Naive thymus-derived CD4-positive, alpha-beta T cell (primary cell): ENCODE results near the gene REEP6. TPM values are rescaled to one million over a fixed set of nuclear protein-coding genes. Genes with fewer than 3 reads are reported as not detected.
A peak's percentile ranks its signal among the peaks of the same experiment; 100 is the strongest.

Experiments
- ATAC-seq: fragments of 150-1000 bp; cut with Tn5 transposase; 2 replicates; pipeline ENCODE4 v1.10.0; 2021; ENCODE audit warnings: mild to moderate bottlenecking, moderate library complexity
- CTCF ChIA-PET: fragments of 350-600 bp; sonication (Branson Sonifier 250); formaldehyde crosslinking; loops from one replicate; lab custom pipeline; 2021; ENCODE audit warnings: antibody characterized with exemption; lab: Charles Lee
- POLR2A ChIA-PET: fragments of 350-600 bp; sonication (Branson Sonifier 250); formaldehyde crosslinking; loops from one replicate; lab custom pipeline; 2021; ENCODE audit warnings: antibody characterized with exemption, inconsistent platforms; lab: Charles Lee
- DNase-seq, 9 donors: peaks; one replicate each; pipeline versions ENCODE4 v3.0.0 to v3.0.0-alpha.2; 2020 to 2022; ENCODE audit warnings: mixed read lengths in 1 of 9
- H3K27ac ChIP-seq: one replicate; pipeline ENCODE4 v1.7.0; 2013; ENCODE audit warnings: mild to moderate bottlenecking, low read depth, low read length, moderate library complexity
- H3K27me3 ChIP-seq, 2 donors: one replicate each; pipeline ENCODE4 v1.7.0; 2013; ENCODE audit warnings: low read length in 2 of 2, mild to moderate bottlenecking in 2 of 2, moderate library complexity in 2 of 2; ENCODE audit not compliant: control insufficient read depth in 2 of 2, insufficient read depth in 2 of 2
- H3K36me3 ChIP-seq, 3 experiments: 1 replicate in 2 of 3; 2 replicates in 1 of 3; pipeline ENCODE4 v1.7.0; 2013; ENCODE audit warnings: low read length in 3 of 3, mild to moderate bottlenecking in 3 of 3, moderate library complexity in 1 of 3; ENCODE audit not compliant: insufficient read depth in 3 of 3, control insufficient read depth in 2 of 3
- H3K4me1 ChIP-seq, 2 donors: one replicate each; pipeline ENCODE4 v1.7.0; 2013; ENCODE audit warnings: low read length in 2 of 2, mild to moderate bottlenecking in 2 of 2, moderate library complexity in 1 of 2; ENCODE audit not compliant: control insufficient read depth in 2 of 2, insufficient read depth in 2 of 2
- H3K4me3 ChIP-seq: 2 replicates; pipeline ENCODE4 v1.7.0; 2013; ENCODE audit warnings: mild to moderate bottlenecking, low read length
- H3K9me3 ChIP-seq, 3 experiments: 1 replicate in 2 of 3; 2 replicates in 1 of 3; pipeline ENCODE4 v1.7.0; 2013; ENCODE audit warnings: low read length in 3 of 3; ENCODE audit not compliant: control insufficient read depth in 2 of 3
- H3K27ac Mint-ChIP-seq, 9 donors: one replicate each; pipeline ENCODE4 v1.8.0; 2020 to 2022; ENCODE audit warnings: mixed read lengths in 9 of 9, mild to moderate bottlenecking in 8 of 9, moderate library complexity in 5 of 9, inconsistent platforms in 2 of 9
- H3K27me3 Mint-ChIP-seq, 5 donors: one replicate each; pipeline ENCODE4 v1.8.0; 2021 to 2022; ENCODE audit warnings: mixed read lengths in 5 of 5, mild to moderate bottlenecking in 1 of 5
- H3K36me3 Mint-ChIP-seq, 5 donors: one replicate each; pipeline ENCODE4 v1.8.0; 2020 to 2022; ENCODE audit warnings: mixed read lengths in 5 of 5, mild to moderate bottlenecking in 3 of 5, inconsistent platforms in 1 of 5
- H3K4me1 Mint-ChIP-seq, 7 donors: one replicate each; pipeline ENCODE4 v1.8.0; 2020 to 2022; ENCODE audit warnings: mixed read lengths in 7 of 7, mild to moderate bottlenecking in 3 of 7, inconsistent platforms in 1 of 7
- H3K4me3 Mint-ChIP-seq, 10 donors: one replicate each; pipeline ENCODE4 v1.8.0; 2020 to 2022; ENCODE audit warnings: mild to moderate bottlenecking in 10 of 10, mixed read lengths in 10 of 10, moderate library complexity in 6 of 10, inconsistent platforms in 2 of 10
- H3K9me3 Mint-ChIP-seq, 11 donors: one replicate each; pipeline ENCODE4 v1.8.0; 2020 to 2022; ENCODE audit warnings: mixed read lengths in 11 of 11, mild to moderate bottlenecking in 4 of 11, inconsistent platforms in 1 of 11, moderate library complexity in 1 of 11
- intact Hi-C, 2 donors: fragments of 100-400 bp; cut with micrococcal nuclease; formaldehyde crosslinking; loops; one replicate each; pipeline ENCODE4 v1.15.1; 2023
- polyA plus RNA-seq, 2 donors: library from polyadenylated mRNA; unstranded; fragments of 300-500 nt; fragmentation: Illumina TruSeq; gene quantifications; one replicate each; pipeline ENCODE4 v1.2.3, GENCODE V29; 2021
- total RNA-seq, 6 experiments: library from RNA in 5 of 6; stranded (reverse) in 5 of 6; gene quantifications; 1 replicate in 5 of 6; 2 replicates in 1 of 6; pipeline ENCODE4 v1.2.3 and lab custom pipeline; 2021 to 2026

The REEP6 gene
- total and polyA plus RNA-seq, 7 experiments from 2014 or later, result 1.6 to 7.2 (median 5.0) TPM

- ChIA-PET CTCF (no interaction called here), POLR2A (interaction anchor here (0.6 kb wide), 1 partner anchor 114 kb away, joined by 3 read pairs; no protein-coding TSS in a partner anchor)
- no peak for ATAC-seq
- Histone ChIP-seq H3K36me3 (peaks cover 0 to 7% (median 4%) of the 10 kb centered on the region in 3 experiments), H3K27ac (no peak overlapping the region), H3K4me3 (no peak overlapping the region), H3K4me1 (peaks cover 5 to 9% of the 10 kb centered on the region in 2 donors), H3K9me3 (no peaks in the 10 kb centered on the region), H3K27me3 (peaks cover 12 to 40% of the 10 kb centered on the region in 2 donors)
- intact Hi-C loops, result loop anchor here in 1 of 2 donors (10.0 kb wide), 1 partner anchor 68 kb away; the partner anchor contains the start of gene ADAMTSL5
- Mint-ChIP-seq H3K36me3 (peaks cover 0 to 9% (median 0%) of the 10 kb centered on the region in 5 donors), H3K4me1 (peaks cover 13 to 27% (median 15%) of the 10 kb centered on the region in 7 donors), H3K27ac (no peak overlapping the region), H3K9me3 (peaks cover 0 to 4% (median 0%) of the 10 kb centered on the region in 11 donors), H3K4me3 (peak overlapping the region in 7 of 10 donors; percentile 38 to 71 (median 48)), H3K27me3 (peaks cover 31 to 47% (median 34%) of the 10 kb centered on the region in 5 donors)
- DNase-seq, result peak in 2 of 9 donors; percentile 57 to 58
Observed at GRCh38 chr19:1446713-1447481, 44.1 kb upstream of the REEP6 start.

- H3K36me3 ChIP-seq, result peaks cover 0 to under 1% (median 0%) of the 10 kb centered on the region in 3 experiments
- Mint-ChIP-seq H3K4me1 (peaks cover 13 to 22% (median 15%) of the 10 kb centered on the region in 7 donors), H3K27ac (peak overlapping the region in 1 of 9 donors; percentile 31), H3K4me3 (peak overlapping the region in 7 of 10 donors; percentile 1 to 63 (median 25)), H3K9me3 (peaks cover 0 to 4% (median 0%) of the 10 kb centered on the region in 11 donors), H3K36me3 (peaks cover 0 to 4% (median 0%) of the 10 kb centered on the region in 5 donors), H3K27me3 (peaks cover 31 to 51% (median 34%) of the 10 kb centered on the region in 5 donors)
- H3K27me3 ChIP-seq, result peaks cover 12 to 40% of the 10 kb centered on the region in 2 donors
- ATAC-seq (no peak), DNase-seq (no peak)
- ChIA-PET POLR2A (no interaction called here), CTCF (no interaction called here)
- intact Hi-C loops, result loop anchor here in 1 of 2 donors (10.0 kb wide), 1 partner anchor 67 kb away; the partner anchor contains the start of gene ADAMTSL5
- peaks cover 5 to 9% of the 10 kb centered on the region in 2 donors for H3K4me1 ChIP-seq
- no peak overlapping the region for H3K4me3 ChIP-seq
- H3K9me3 ChIP-seq, result no peaks in the 10 kb centered on the region
- H3K27ac ChIP-seq, result no peak overlapping the region
Observed at GRCh38 chr19:1447504-1447903, 43.5 kb upstream of the REEP6 start.

- ChIA-PET POLR2A (no interaction called here), CTCF (no interaction called here)
- no peaks in the 10 kb centered on the region for H3K9me3 ChIP-seq
- no peak for DNase-seq
- H3K4me3 Mint-ChIP-seq, result peak overlapping the region in 4 of 10 donors; percentile 10 to 63 (median 21)
- H3K27ac ChIP-seq, result no peak overlapping the region
- intact Hi-C loops, result loop anchor here in 1 of 2 donors (10.0 kb wide), 1 partner anchor 67 kb away; the partner anchor contains the start of gene ADAMTSL5
- no peak for ATAC-seq
- H3K4me3 ChIP-seq, result no peak overlapping the region
- H3K27me3 Mint-ChIP-seq, result peaks cover 31 to 56% (median 38%) of the 10 kb centered on the region in 5 donors
- peak overlapping the region in 1 of 9 donors; percentile 69 for H3K27ac Mint-ChIP-seq
- peaks cover 0 to 4% (median 0%) of the 10 kb centered on the region in 11 donors for H3K9me3 Mint-ChIP-seq
- H3K36me3 ChIP-seq, result no peaks in the 10 kb centered on the region
- H3K4me1 Mint-ChIP-seq, result peaks cover 13 to 22% (median 13%) of the 10 kb centered on the region in 7 donors
- H3K36me3 Mint-ChIP-seq, result peaks cover 0 to 4% (median 0%) of the 10 kb centered on the region in 5 donors
- H3K4me1 ChIP-seq, result peaks cover 5 to 9% of the 10 kb centered on the region in 2 donors
- peaks cover 12 to 43% of the 10 kb centered on the region in 2 donors for H3K27me3 ChIP-seq
Observed at GRCh38 chr19:1447944-1448343, 43.0 kb upstream of the REEP6 start.

- Histone ChIP-seq H3K27ac (no peak within 1 kb of the TSS), H3K4me3 (no peak within 1 kb of the TSS), H3K9me3 (no peaks in the 10 kb centered on the region), H3K4me1 (peaks cover 2 to 9% of the 10 kb centered on the region in 2 donors), H3K36me3 (no peaks in the 10 kb centered on the region), H3K27me3 (peaks cover 12 to 52% of the 10 kb centered on the region in 2 donors)
- ATAC-seq (peak; percentile 25), DNase-seq (peak in 3 of 9 donors; percentile 25 to 58 (median 35))
- intact Hi-C loops, result loop anchor here in 1 of 2 donors (10.0 kb wide), 1 partner anchor 65 kb away; the partner anchor contains the start of gene ADAMTSL5
- H3K27me3 Mint-ChIP-seq, result peaks cover 36 to 70% (median 47%) of the 10 kb centered on the region in 5 donors
- ChIA-PET CTCF (no interaction called here), POLR2A (interaction anchor here (0.7 to 1.2 kb wide), 2 partner anchors 17 to 205 kb away, joined by 3 to 4 read pairs; no protein-coding TSS in a partner anchor)
- H3K27ac Mint-ChIP-seq, result peak within 1 kb of the TSS in 2 of 9 donors; percentile 59 to 65
- H3K4me1 Mint-ChIP-seq, result peaks cover 10 to 27% (median 19%) of the 10 kb centered on the region in 7 donors
- H3K4me3 Mint-ChIP-seq, result peak within 1 kb of the TSS in 6 of 10 donors; percentile 29 to 60 (median 43)
- H3K9me3 Mint-ChIP-seq, result peaks cover 0 to 4% (median 0%) of the 10 kb centered on the region in 11 donors
- peaks cover 0 to 4% (median 0%) of the 10 kb centered on the region in 5 donors for H3K36me3 Mint-ChIP-seq
Observed at GRCh38 chr19:1449467-1450442, 41.2 kb upstream of the REEP6 start, which contains the start of gene APC2. Gene APC2, plus strand, starts transcription at chr19:1450121. Its CDS starts 2,881 bp downstream, at chr19:1453002.

- no peak for DNase-seq
- Mint-ChIP-seq H3K4me3 (peak overlapping the region in 5 of 10 donors; percentile 29 to 59 (median 34)), H3K9me3 (peaks cover 0 to 7% (median 0%) of the 10 kb centered on the region in 11 donors), H3K36me3 (peaks cover 0 to 4% (median 0%) of the 10 kb centered on the region in 5 donors), H3K27me3 (peaks cover 41 to 78% (median 51%) of the 10 kb centered on the region in 5 donors), H3K27ac (no peak overlapping the region), H3K4me1 (peaks cover 8 to 38% (median 26%) of the 10 kb centered on the region in 7 donors)
- H3K27me3 ChIP-seq, result peaks cover 12 to 62% of the 10 kb centered on the region in 2 donors
- no peak overlapping the region for H3K4me3 ChIP-seq
- H3K27ac ChIP-seq, result no peak overlapping the region
- ChIA-PET CTCF (no interaction called here), POLR2A (interaction anchor here (0.7 to 1.2 kb wide), 2 partner anchors 15 to 206 kb away, joined by 3 to 4 read pairs; no protein-coding TSS in a partner anchor)
- ATAC-seq, result no peak
- H3K36me3 ChIP-seq, result no peaks in the 10 kb centered on the region
- intact Hi-C loops, result no loop called here
- H3K9me3 ChIP-seq, result no peaks in the 10 kb centered on the region
- peaks cover 8 to 14% of the 10 kb centered on the region in 2 donors for H3K4me1 ChIP-seq
Observed at GRCh38 chr19:1450735-1451731, 39.9 kb upstream of the REEP6 start.
